ENCODE data around the gene SUPT5H. TPM values are rescaled to one million over a fixed set of nuclear protein-coding genes. Genes with fewer than 3 reads are reported as not detected.
A peak's percentile ranks its signal among the peaks of the same experiment; 100 is the strongest.

Gene SUPT5H
- polyA plus RNA-seq, 1 donor from 2014 or later = 92.5 TPM

- Histone ChIP-seq H3K9me2 (ENCODE audit: insufficient read depth, low read length) (no peaks in the 10 kb centered on the region), H3K79me2 (replicated peaks; ENCODE audit: insufficient read depth, low read length) (no peaks in the 10 kb centered on the region), H3K4me3 (ENCODE audit: low read length) (peak overlapping the region; percentile 58), H3K9me3 (ENCODE audit: low read length) (no peaks in the 10 kb centered on the region), H3K9ac (ENCODE audit: low read length) (peak overlapping the region; percentile 23), H3K27ac (ENCODE audit: low read length) (no peak overlapping the region), H4K20me1 (ENCODE audit: insufficient read depth) (no peaks in the 10 kb centered on the region), H2AFZ (ENCODE audit: low read depth, low read length) (no peak overlapping the region), H3K4me2 (ENCODE audit: low read length) (no peak overlapping the region), H3F3A (ENCODE audit: insufficient read depth, low read length, poor library complexity, severe bottlenecking) (no peaks in the 10 kb centered on the region), H3K27me3 (ENCODE audit: insufficient read depth, low read depth, low read length) (peaks cover 52% of the 10 kb centered on the region), H3K36me3 (ENCODE audit: insufficient read depth, low read length) (no peaks in the 10 kb centered on the region)
- no peak for TF ChIP-seq CTCF (IDR thresholded peaks at IDR 0.05; ENCODE audit: poor library complexity, severe bottlenecking)
- no peak for TF ChIP-seq REST (IDR thresholded peaks at IDR 0.05; ENCODE audit: borderline replicate concordance)
- TF ChIP-seq EP300 (conservative IDR thresholded peaks at IDR 0.05; ENCODE audit: poor library complexity, severe bottlenecking) = no peak
- no peak for TF ChIP-seq MXI1 (conservative IDR thresholded peaks at IDR 0.05; ENCODE audit: poor library complexity, severe bottlenecking)
- no peak for TF ChIP-seq TAF1 (IDR thresholded peaks at IDR 0.05; ENCODE audit: low read depth)
Observed at GRCh38 chr19:39405958-39406655, 39.3 kb upstream of the SUPT5H start.

- Histone ChIP-seq H3K9me3 (ENCODE audit: low read length) (no peaks in the 10 kb centered on the region), H3K27ac (ENCODE audit: low read length) (no peak within 1 kb of the TSS), H3K4me2 (ENCODE audit: low read length) (peak within 1 kb of the TSS; percentile 30)
Observed at GRCh38 chr19:39406656-39407409, 38.5 kb upstream of the SUPT5H start, which contains the start of gene ZFP36. ZFP36 (plus strand) TSS chr19:39406847; CDS start chr19:39406905, 58 bp downstream.

More at GRCh38 chr19:39406656-39407409, 38.5 kb upstream of the SUPT5H start, which contains the start of gene ZFP36:
- no peaks in the 10 kb centered on the region for H3K9me2 ChIP-seq (ENCODE audit: insufficient read depth, low read length)
- H3K27me3 ChIP-seq (ENCODE audit: insufficient read depth, low read depth, low read length) = peaks cover 52% of the 10 kb centered on the region
- H3F3A ChIP-seq (ENCODE audit: insufficient read depth, low read length, poor library complexity, severe bottlenecking) = no peaks in the 10 kb centered on the region
- peak within 1 kb of the TSS; percentile 23 for H3K9ac ChIP-seq (ENCODE audit: low read length)
- TF ChIP-seq MXI1 (conservative IDR thresholded peaks at IDR 0.05; ENCODE audit: poor library complexity, severe bottlenecking) (no peak), EP300 (conservative IDR thresholded peaks at IDR 0.05; ENCODE audit: poor library complexity, severe bottlenecking) (no peak), EZH2 (IDR thresholded peaks at IDR 0.05; ENCODE audit: borderline replicate concordance, insufficient read depth, low read length, poor library complexity, severe bottlenecking) (no peak), TAF1 (IDR thresholded peaks at IDR 0.05; ENCODE audit: low read depth) (no peak), RAD21 (conservative IDR thresholded peaks at IDR 0.05) (no peak), CTCF (IDR thresholded peaks at IDR 0.05; ENCODE audit: poor library complexity, severe bottlenecking) (no peak), REST (IDR thresholded peaks at IDR 0.05; ENCODE audit: borderline replicate concordance) (no peak), POLR2AphosphoS5 (IDR thresholded peaks at IDR 0.05) (no peak), SMC3 (conservative IDR thresholded peaks at IDR 0.05; ENCODE audit: poor library complexity) (no peak)
- H3K36me3 ChIP-seq (ENCODE audit: insufficient read depth, low read length) = no peaks in the 10 kb centered on the region
- H3K4me3 ChIP-seq (ENCODE audit: low read length) = peak within 1 kb of the TSS; percentile 58
- no peaks in the 10 kb centered on the region for H4K20me1 ChIP-seq (ENCODE audit: insufficient read depth)
- H3K79me2 ChIP-seq (replicated peaks; ENCODE audit: insufficient read depth, low read length) = no peaks in the 10 kb centered on the region
- no peak within 1 kb of the TSS for H2AFZ ChIP-seq (ENCODE audit: low read depth, low read length)

All from neural cell (in vitro differentiated cells).